Activated effector memory CD4-positive, alpha-beta T cell treated with anti-CD3 and anti-CD28 coated beads, Interleukin-2, amount 50 U/mL, for 16 hours (primary cell): ENCODE results near the gene SLC35E1.
"Not testable (repeated sequence)": the region's sequence is repeated elsewhere in the genome, so short reads cannot be mapped to it uniquely, and the experiment has no call there.

ENCODE experiments used
- DNase-seq: peaks from one replicate; pipeline ENCODE4 v3.0.0-alpha.2; 2020

Gene SLC35E1

GRCh38 chr19:16581145-16581970, 9.1 kb upstream of the SLC35E1 start:
- no peak for DNase-seq

GRCh38 chr19:16579381-16579780, 7.2 kb upstream of the SLC35E1 start:
- DNase-seq = no peak

GRCh38 chr19:16577531-16577985, 5.3 kb upstream of the SLC35E1 start:
- DNase-seq = no peak

GRCh38 chr19:16576690-16577530, 4.7 kb upstream of the SLC35E1 start:
- no peak for DNase-seq

- DNase-seq = no peak
These were observed 3.9 kb upstream of the SLC35E1 start for GRCh38 chr19:16575861-16576689.

GRCh38 chr19:16575282-16575681, 3.1 kb upstream of the SLC35E1 start:
- no peak for DNase-seq

GRCh38 chr19:16573925-16574324, 1.7 kb upstream of the SLC35E1 start:
- DNase-seq = no peak

GRCh38 chr19:16573296-16573695, 1.1 kb upstream of the SLC35E1 start:
- no peak for DNase-seq

- DNase-seq = peak; percentile 80
These were observed 338 bp downstream of the SLC35E1 start for GRCh38 chr19:16571822-16572331.

GRCh38 chr19:16571283-16571682, 932 bp downstream of the SLC35E1 start:
- no peak for DNase-seq

GRCh38 chr19:16569609-16570320, 2.5 kb downstream of the SLC35E1 start:
- no peak for DNase-seq

GRCh38 chr19:16566702-16567101, 5.5 kb downstream of the SLC35E1 start:
- DNase-seq = no peak

- peak; percentile 92 for DNase-seq
These were observed 6.1 kb downstream of the SLC35E1 start for GRCh38 chr19:16566161-16566560.

- no peak for DNase-seq
These were observed 7.4 kb downstream of the SLC35E1 start for GRCh38 chr19:16564842-16565241.

GRCh38 chr19:16562608-16563025, 9.6 kb downstream of the SLC35E1 start:
- no peak for DNase-seq

- no peak for DNase-seq
These were observed 10.8 kb downstream of the SLC35E1 start for GRCh38 chr19:16561382-16561781.

- DNase-seq = no peak
These were observed 12.4 kb downstream of the SLC35E1 start for GRCh38 chr19:16559780-16560276.

GRCh38 chr19:16554776-16555175, 17.4 kb downstream of the SLC35E1 start:
- DNase-seq = no peak

GRCh38 chr19:16551902-16552301, 20.3 kb downstream of the SLC35E1 start:
- DNase-seq = not testable (repeated sequence)

- DNase-seq = no peak
These were observed 23.3 kb downstream of the SLC35E1 start for GRCh38 chr19:16548956-16549355.

- DNase-seq = no peak
These were observed 27.6 kb downstream of the SLC35E1 start for GRCh38 chr19:16544473-16545231.
